ENCODE measurements around the gene DYDC2.
A peak's percentile ranks its signal among the peaks of the same experiment; 100 is the strongest.
"Not testable (repeated sequence)": the region's sequence is repeated elsewhere in the genome, so short reads cannot be mapped to it uniquely, and the experiment has no call there.

The DYDC2 gene

DNA sequence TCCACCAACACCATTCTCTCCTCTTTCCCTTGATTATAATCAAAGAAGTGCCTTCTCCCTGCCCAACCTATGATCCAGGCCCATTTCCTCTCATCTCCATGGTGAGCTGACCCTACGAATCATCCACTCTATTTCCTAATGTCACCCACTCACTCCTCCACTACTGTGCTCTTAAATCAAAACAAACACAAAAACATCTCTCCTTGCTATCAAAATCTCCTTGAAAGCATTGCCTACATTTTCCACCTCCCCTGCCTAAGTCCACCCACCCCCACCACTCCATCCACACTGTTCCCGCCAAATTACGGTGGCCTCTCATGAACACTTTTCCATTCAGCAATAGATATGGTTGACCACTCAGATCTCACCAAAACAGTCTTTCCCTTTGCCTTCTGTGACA lies 5.4 kb upstream of the DYDC2 start:
- H3K36me3 ChIP-seq: no peaks in the 10 kb centered on the region
- no peak overlapping the region for H3K27ac ChIP-seq
- H3K9me3 ChIP-seq: no peaks in the 10 kb centered on the region
- H3K27me3 ChIP-seq: peaks cover 19% of the 10 kb centered on the region
- no peaks in the 10 kb centered on the region for H3K4me1 ChIP-seq (ENCODE audit: control insufficient read depth in 1 of 2, insufficient read depth in 1 of 2, low read depth in 1 of 2, low read length in 1 of 2)
- TF ChIP-seq, protein P1, sequence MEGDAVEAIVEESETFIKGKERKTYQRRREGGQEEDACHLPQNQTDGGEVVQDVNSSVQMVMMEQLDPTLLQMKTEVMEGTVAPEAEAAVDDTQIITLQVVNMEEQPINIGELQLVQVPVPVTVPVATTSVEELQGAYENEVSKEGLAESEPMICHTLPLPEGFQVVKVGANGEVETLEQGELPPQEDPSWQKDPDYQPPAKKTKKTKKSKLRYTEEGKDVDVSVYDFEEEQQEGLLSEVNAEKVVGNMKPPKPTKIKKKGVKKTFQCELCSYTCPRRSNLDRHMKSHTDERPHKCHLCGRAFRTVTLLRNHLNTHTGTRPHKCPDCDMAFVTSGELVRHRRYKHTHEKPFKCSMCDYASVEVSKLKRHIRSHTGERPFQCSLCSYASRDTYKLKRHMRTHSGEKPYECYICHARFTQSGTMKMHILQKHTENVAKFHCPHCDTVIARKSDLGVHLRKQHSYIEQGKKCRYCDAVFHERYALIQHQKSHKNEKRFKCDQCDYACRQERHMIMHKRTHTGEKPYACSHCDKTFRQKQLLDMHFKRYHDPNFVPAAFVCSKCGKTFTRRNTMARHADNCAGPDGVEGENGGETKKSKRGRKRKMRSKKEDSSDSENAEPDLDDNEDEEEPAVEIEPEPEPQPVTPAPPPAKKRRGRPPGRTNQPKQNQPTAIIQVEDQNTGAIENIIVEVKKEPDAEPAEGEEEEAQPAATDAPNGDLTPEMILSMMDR (IDR thresholded peaks at IDR 0.05): no peak
- no peak overlapping the region for H3K4me3 ChIP-seq (ENCODE audit: low read depth in 1 of 2, low read length in 1 of 2)

DNA sequence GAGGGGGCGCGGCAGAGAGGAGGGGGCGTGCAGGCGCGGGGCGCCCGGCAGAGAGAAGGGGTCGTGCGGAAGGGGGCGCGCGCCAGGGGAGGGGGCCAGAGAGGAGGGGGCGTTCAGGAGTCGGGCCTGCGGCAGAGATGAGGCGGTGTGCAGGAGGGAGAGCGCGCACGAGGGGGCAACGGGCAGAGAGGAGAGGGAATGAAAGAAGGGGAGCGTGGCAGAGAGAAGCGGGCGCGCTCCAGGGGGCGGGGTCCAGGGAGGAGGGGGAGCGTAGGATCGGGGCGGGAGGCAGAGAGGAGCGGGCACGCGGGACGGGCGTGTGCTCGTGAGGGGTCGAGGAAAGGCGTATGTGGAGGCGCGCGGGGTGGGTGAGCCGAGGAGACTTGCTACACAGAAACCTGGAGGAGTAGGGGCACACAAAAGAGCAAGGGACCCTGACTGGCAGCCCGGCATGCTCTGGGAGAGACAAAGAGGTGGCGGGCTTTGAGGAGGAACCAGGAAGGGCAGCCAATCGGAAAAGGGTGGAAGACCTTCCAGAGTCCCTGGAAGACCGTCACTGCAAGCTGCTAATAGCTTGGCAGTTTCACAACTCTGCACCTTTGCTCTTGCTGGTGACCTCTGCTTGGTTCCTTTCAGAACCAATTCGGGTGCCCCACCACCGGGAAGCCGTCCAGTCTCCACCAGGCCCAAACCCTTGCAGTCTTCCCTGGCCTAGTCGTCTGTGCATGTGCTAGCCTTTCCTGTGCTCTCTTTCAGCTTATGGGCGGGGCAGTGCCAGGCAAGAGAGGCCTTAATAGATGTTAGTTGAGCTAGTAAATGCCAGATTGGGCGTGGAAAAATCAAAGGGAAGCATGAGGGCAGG lies 639 bp downstream of the DYDC2 start:
- Histone ChIP-seq H3K4me3 (ENCODE audit: low read depth in 1 of 2, low read length in 1 of 2) (peak overlapping the region in 1 of 2 experiments; percentile 32), H3K27me3 (peaks cover 45% of the 10 kb centered on the region), H3K36me3 (no peaks in the 10 kb centered on the region), H3K9me3 (no peaks in the 10 kb centered on the region), H3K27ac (no peak overlapping the region), H3K4me1 (ENCODE audit: control insufficient read depth in 1 of 2, insufficient read depth in 1 of 2, low read depth in 1 of 2, low read length in 1 of 2) (peaks cover 4 to 10% of the 10 kb centered on the region in 2 experiments)
- TF ChIP-seq, protein P1 (IDR thresholded peaks at IDR 0.05): no peak

DNA sequence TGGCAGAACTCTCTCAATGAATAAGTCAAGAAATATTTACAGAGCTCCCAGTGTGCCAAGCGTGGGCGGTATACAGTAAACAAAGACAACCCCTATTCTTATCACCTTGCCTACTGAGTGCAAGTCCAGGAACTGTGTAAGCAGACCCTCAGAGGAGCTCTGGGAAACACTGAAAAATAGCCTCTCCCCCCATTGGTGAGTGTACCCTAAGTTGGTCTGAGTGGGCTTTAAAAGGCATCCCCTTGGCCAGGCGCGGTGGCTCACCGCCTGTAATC lies 1.2 kb downstream of the DYDC2 start:
- TF ChIP-seq, protein P1 (IDR thresholded peaks at IDR 0.05): no peak
- no peaks in the 10 kb centered on the region for H3K9me3 ChIP-seq
- H3K36me3 ChIP-seq: no peaks in the 10 kb centered on the region
- peaks cover 4 to 10% of the 10 kb centered on the region in 2 experiments for H3K4me1 ChIP-seq (ENCODE audit: control insufficient read depth in 1 of 2, insufficient read depth in 1 of 2, low read depth in 1 of 2, low read length in 1 of 2)
- no peak overlapping the region for H3K4me3 ChIP-seq (ENCODE audit: low read depth in 1 of 2, low read length in 1 of 2)
- H3K27ac ChIP-seq: no peak overlapping the region
- H3K27me3 ChIP-seq: peaks cover 45% of the 10 kb centered on the region

DNA sequence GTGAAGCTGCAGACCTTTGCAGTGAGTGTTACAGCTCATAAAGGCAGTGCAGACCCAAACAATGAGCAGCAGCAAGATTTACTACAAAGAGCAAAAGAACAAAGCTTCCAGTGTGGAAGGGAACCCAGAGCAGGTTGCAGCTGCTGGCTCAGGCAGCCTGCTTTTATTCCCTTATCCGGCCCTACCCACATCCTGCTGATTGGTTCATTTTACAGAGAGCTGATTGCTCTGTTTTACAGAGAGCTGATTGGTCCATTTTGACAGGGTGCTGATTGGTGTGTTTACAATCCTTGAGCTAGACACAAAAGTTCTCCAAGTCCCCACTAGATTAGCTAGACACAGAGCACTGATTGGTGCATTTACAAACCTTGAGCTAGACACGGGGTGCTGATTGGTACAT lies 2.3 kb downstream of the DYDC2 start:
- H3K4me1 ChIP-seq (ENCODE audit: control insufficient read depth in 1 of 2, insufficient read depth in 1 of 2, low read depth in 1 of 2, low read length in 1 of 2): peaks cover 4 to 10% of the 10 kb centered on the region in 2 experiments
- not testable (repeated sequence) for H3K9me3 ChIP-seq; H3K27ac ChIP-seq; H3K36me3 ChIP-seq; H3K4me3 ChIP-seq (ENCODE audit: low read depth in 1 of 2, low read length in 1 of 2)
- peaks cover 45% of the 10 kb centered on the region for H3K27me3 ChIP-seq

DNA sequence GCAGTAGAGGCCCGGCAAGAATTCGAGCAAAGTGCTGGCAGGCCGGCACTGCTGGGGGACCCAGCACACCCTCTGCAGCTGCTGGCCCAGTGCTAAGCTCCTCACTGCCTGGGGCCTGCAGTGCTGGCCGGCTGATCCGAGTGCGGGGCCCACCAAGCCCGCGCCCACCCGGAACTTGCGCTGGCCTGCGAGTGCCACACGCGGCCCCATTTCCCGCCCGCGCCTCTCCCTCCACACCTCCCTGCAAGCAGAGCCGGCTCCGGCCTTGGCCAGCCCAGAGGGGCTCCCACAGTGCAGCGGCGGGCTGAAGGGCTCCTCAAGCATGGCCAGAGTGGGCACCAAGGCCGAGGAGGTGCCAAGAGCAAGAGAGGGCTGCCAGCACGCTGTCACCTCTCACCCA lies 3.1 kb downstream of the DYDC2 start:
- Histone ChIP-seq H3K27me3 (peaks cover 42% of the 10 kb centered on the region), H3K4me1 (ENCODE audit: control insufficient read depth in 1 of 2, insufficient read depth in 1 of 2, low read depth in 1 of 2, low read length in 1 of 2) (peaks cover 4 to 10% of the 10 kb centered on the region in 2 experiments), H3K4me3 (ENCODE audit: low read depth in 1 of 2, low read length in 1 of 2) (no peak overlapping the region), H3K36me3 (no peaks in the 10 kb centered on the region), H3K9me3 (no peaks in the 10 kb centered on the region), H3K27ac (no peak overlapping the region)
- TF ChIP-seq, protein P1 (IDR thresholded peaks at IDR 0.05): no peak

DNA sequence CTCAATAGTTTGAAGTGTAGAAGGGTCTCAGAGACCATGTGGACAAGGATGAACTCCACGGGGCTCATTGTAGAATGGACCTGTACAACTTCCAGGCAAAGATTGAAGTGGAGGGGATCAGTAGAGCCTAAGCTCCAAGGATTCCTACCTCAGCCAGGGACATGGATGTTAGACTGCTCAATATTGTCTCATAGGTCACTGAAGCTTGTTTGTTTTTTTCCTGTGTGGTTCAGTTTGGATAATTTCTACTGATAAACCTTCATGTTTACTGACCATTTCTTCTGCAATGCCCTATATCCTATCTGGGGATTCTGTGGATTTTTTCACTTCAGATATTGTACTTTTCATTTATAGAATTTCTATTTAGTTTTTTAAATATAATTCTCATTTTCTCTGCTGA lies 8.9 kb downstream of the DYDC2 start:
- TF ChIP-seq, protein P1 (IDR thresholded peaks at IDR 0.05): no peak
- Histone ChIP-seq H3K27me3 (no peaks in the 10 kb centered on the region), H3K27ac (no peak overlapping the region), H3K4me1 (ENCODE audit: control insufficient read depth in 1 of 2, insufficient read depth in 1 of 2, low read depth in 1 of 2, low read length in 1 of 2) (no peaks in the 10 kb centered on the region), H3K9me3 (peaks cover 4% of the 10 kb centered on the region), H3K4me3 (ENCODE audit: low read depth in 1 of 2, low read length in 1 of 2) (no peak overlapping the region), H3K36me3 (no peaks in the 10 kb centered on the region)
